NK-92 treated with Interleukin-12 subunit alpha and Interleukin-12 subunit beta, amount 100 ng/mL, for 24 hours (cell line): ENCODE data around the gene SLC35D3.
"Not testable (repeated sequence)": the region's sequence is repeated elsewhere in the genome, so short reads cannot be mapped to it uniquely, and the experiment has no call there.

ENCODE experiments used
- DNase-seq: peaks from one replicate; lab custom pipeline; 2025; lab: John Stamatoyannopoulos, UW

The SLC35D3 gene

GRCh38 chr6:136923116-136923953 is 1.2 kb downstream of the SLC35D3 start:
- DNase-seq: no peak

GRCh38 chr6:136923954-136924673 is 2.0 kb downstream of the SLC35D3 start:
- DNase-seq: no peak

GRCh38 chr6:136926383-136926782 is 4.3 kb downstream of the SLC35D3 start:
- no peak for DNase-seq

GRCh38 chr6:136927292-136927691 is 5.2 kb downstream of the SLC35D3 start:
- DNase-seq: no peak

GRCh38 chr6:136930528-136930927 is 8.4 kb downstream of the SLC35D3 start:
- no peak for DNase-seq

- DNase-seq: no peak
These were observed 10.5 kb downstream of the SLC35D3 start for GRCh38 chr6:136932599-136932998.

- no peak for DNase-seq
These were observed 23.0 kb downstream of the SLC35D3 start for GRCh38 chr6:136945072-136945471.

GRCh38 chr6:136945711-136946121 is 23.6 kb downstream of the SLC35D3 start:
- DNase-seq: no peak

GRCh38 chr6:136947037-136947436 is 24.9 kb downstream of the SLC35D3 start:
- no peak for DNase-seq

- not testable (repeated sequence) for DNase-seq
These were observed 27.9 kb downstream of the SLC35D3 start for GRCh38 chr6:136949957-136950356.

GRCh38 chr6:136950436-136951126 is 28.5 kb downstream of the SLC35D3 start:
- DNase-seq: no peak

GRCh38 chr6:136952714-136953260 is 30.7 kb downstream of the SLC35D3 start:
- no peak for DNase-seq

GRCh38 chr6:136955123-136955522 is 33.0 kb downstream of the SLC35D3 start:
- DNase-seq: no peak

GRCh38 chr6:136956590-136957544 is 34.8 kb downstream of the SLC35D3 start:
- DNase-seq: no peak

GRCh38 chr6:136958168-136958567 is 36.1 kb downstream of the SLC35D3 start:
- no peak for DNase-seq

GRCh38 chr6:136959471-136959891 is 37.4 kb downstream of the SLC35D3 start:
- DNase-seq: no peak

- not testable (repeated sequence) for DNase-seq
These were observed 37.8 kb downstream of the SLC35D3 start for GRCh38 chr6:136959935-136960334.

GRCh38 chr6:136960781-136961180 is 38.7 kb downstream of the SLC35D3 start:
- no peak for DNase-seq

- DNase-seq: no peak
These were observed 39.7 kb downstream of the SLC35D3 start for GRCh38 chr6:136961848-136962247.

GRCh38 chr6:136962661-136963060 is 40.6 kb downstream of the SLC35D3 start:
- DNase-seq: no peak

GRCh38 chr6:136963259-136963658 is 41.2 kb downstream of the SLC35D3 start:
- no peak for DNase-seq
